ENCODE measurements around the gene OR9Q1.
"Not testable (repeated sequence)": the region's sequence is repeated elsewhere in the genome, so short reads cannot be mapped to it uniquely, and the experiment has no call there.

GRCh38 chr11:57999523-57999922 is 24.2 kb upstream of the OR9Q1 start:
- TF ChIP-seq SP1 (IDR thresholded peaks at IDR 0.05; ENCODE audit: low read depth, low read length); POLR2A (IDR thresholded peaks at IDR 0.05; ENCODE audit: control extremely low read depth in 1 of 2, low read depth in 2 of 2, low read length in 2 of 2); CTCF (IDR thresholded peaks at IDR 0.05; ENCODE audit: control extremely low read depth in 1 of 3, insufficient read depth in 1 of 3, low read depth in 1 of 3, low read length in 3 of 3); GABPA (IDR thresholded peaks at IDR 0.05; ENCODE audit: borderline replicate concordance, insufficient read depth, low read length); SP2 (IDR thresholded peaks at IDR 0.05; ENCODE audit: low read length): not testable (repeated sequence)
